Neutrophil (primary cell): ENCODE measurements around the gene STAB2.

ENCODE experiments used
- H3K27ac ChIP-seq: fragments of 200-600 bp; sonication (generic); 2 replicates; pipeline ENCODE4 v1.5.1; 2016; ENCODE audit warnings: mild to moderate bottlenecking, moderate library complexity
- H3K27me3 ChIP-seq: fragments of 200-600 bp; sonication (generic); 2 replicates; pipeline ENCODE4 v1.6.0; 2016; ENCODE audit warnings: mild to moderate bottlenecking
- H3K36me3 ChIP-seq: fragments of 200-600 bp; sonication (generic); 2 replicates; pipeline ENCODE4 v1.5.1; 2017
- H3K4me1 ChIP-seq, 2 experiments: fragments of 200-600 bp in 1 of 2; sonication (generic) in 1 of 2; 1 replicate in 1 of 2; 2 replicates in 1 of 2; pipeline versions ENCODE4 v1.5.1 to v1.6.1; 2013 to 2016; ENCODE audit warnings: low read depth in 1 of 2, low read length in 1 of 2, mild to moderate bottlenecking in 1 of 2, moderate library complexity in 1 of 2; ENCODE audit not compliant: control insufficient read depth in 1 of 2, insufficient read depth in 1 of 2
- H3K4me3 ChIP-seq, 2 experiments: fragments of 200-600 bp in 1 of 2; sonication (generic) in 1 of 2; 1 replicate in 1 of 2; 2 replicates in 1 of 2; pipeline ENCODE4 v1.5.1; 2013 to 2016; ENCODE audit warnings: low read depth in 1 of 2, low read length in 1 of 2, mild to moderate bottlenecking in 1 of 2, moderate library complexity in 1 of 2
- H3K9me3 ChIP-seq: fragments of 200-600 bp; sonication (generic); 2 replicates; pipeline ENCODE4 v1.5.1; 2016
- TF ChIP-seq, protein P1 (sequence below): fragments of 200-600 bp; sonication (generic); IDR thresholded peaks from 2 replicates; pipeline ENCODE4 v1.5.1; 2016; ENCODE audit warnings: antibody characterized with exemption

Gene STAB2

DNA sequence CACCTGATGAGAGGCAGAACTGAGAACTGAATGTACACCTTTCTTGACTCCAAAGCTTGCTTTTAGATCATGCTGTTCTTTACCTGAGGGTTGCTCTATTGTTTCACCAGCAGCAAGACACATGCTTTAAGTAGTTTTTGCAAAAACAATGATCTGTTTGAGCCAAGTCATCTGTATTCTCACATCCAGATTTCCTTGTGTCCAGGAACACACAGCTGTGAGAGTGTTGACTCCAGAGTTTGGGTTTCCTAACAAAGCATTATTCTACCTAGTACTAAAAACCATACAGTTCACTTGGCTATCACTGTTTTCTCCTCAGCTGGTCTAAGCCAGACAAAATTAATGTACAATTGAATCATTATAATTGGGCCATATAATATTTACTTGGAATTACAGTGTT lies 120.4 kb downstream of the STAB2 start:
- Histone ChIP-seq H3K4me3 (no peak overlapping the region), H3K27ac (no peak overlapping the region), H3K27me3 (peaks cover 4% of the 10 kb centered on the region), H3K4me1 (no peaks in the 10 kb centered on the region), H3K9me3 (no peaks in the 10 kb centered on the region), H3K36me3 (no peaks in the 10 kb centered on the region)
- TF ChIP-seq, protein P1, sequence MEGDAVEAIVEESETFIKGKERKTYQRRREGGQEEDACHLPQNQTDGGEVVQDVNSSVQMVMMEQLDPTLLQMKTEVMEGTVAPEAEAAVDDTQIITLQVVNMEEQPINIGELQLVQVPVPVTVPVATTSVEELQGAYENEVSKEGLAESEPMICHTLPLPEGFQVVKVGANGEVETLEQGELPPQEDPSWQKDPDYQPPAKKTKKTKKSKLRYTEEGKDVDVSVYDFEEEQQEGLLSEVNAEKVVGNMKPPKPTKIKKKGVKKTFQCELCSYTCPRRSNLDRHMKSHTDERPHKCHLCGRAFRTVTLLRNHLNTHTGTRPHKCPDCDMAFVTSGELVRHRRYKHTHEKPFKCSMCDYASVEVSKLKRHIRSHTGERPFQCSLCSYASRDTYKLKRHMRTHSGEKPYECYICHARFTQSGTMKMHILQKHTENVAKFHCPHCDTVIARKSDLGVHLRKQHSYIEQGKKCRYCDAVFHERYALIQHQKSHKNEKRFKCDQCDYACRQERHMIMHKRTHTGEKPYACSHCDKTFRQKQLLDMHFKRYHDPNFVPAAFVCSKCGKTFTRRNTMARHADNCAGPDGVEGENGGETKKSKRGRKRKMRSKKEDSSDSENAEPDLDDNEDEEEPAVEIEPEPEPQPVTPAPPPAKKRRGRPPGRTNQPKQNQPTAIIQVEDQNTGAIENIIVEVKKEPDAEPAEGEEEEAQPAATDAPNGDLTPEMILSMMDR: no peak

DNA sequence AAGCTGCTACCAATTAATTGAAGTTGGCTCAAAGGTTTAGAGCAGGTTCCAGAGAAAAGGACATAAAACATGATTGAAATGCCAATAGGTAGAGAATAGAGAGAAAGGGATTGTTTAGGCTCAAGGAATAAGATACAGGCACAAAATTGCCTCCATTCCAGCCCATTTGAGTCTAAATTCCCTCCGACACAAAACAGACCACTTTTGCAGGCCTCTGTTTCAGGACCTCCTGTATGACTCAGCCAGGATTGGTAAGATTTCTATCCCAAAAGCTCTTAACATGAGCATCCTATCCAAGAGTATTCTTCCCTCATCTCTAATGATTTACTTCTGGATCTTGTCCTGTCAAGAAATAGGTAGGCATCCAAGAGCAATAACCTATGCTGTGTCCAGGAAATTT lies 123.5 kb downstream of the STAB2 start:
- H3K4me3 ChIP-seq: no peak overlapping the region
- H3K27ac ChIP-seq: no peak overlapping the region
- H3K27me3 ChIP-seq: peaks cover 7% of the 10 kb centered on the region
- no peaks in the 10 kb centered on the region for H3K9me3 ChIP-seq
- no peaks in the 10 kb centered on the region for H3K4me1 ChIP-seq
- TF ChIP-seq, protein P1: no peak
- H3K36me3 ChIP-seq: no peaks in the 10 kb centered on the region

DNA sequence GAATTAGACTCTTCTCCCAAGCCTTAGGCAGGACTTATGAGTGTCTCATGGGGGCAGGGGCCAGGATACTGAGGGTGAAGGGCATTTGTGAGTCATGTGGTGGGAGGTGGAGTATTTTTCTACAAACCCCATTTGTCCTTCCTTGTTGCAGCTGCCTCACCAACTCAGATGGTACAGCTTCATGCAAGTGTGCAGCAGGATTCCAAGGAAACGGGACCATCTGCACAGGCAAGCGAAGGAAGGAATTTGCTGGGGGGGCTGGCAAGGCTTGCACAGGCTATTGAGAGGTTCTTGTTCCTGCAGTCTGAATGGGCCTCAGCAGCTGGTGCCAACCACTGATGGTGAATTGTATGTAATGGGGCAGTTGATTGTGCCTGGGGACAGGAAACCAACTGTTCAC lies 125.1 kb downstream of the STAB2 start:
- Histone ChIP-seq H3K9me3 (no peaks in the 10 kb centered on the region), H3K4me1 (no peaks in the 10 kb centered on the region), H3K27ac (no peak overlapping the region), H3K4me3 (no peak overlapping the region), H3K27me3 (peaks cover 7% of the 10 kb centered on the region), H3K36me3 (no peaks in the 10 kb centered on the region)
- TF ChIP-seq, protein P1: no peak

DNA sequence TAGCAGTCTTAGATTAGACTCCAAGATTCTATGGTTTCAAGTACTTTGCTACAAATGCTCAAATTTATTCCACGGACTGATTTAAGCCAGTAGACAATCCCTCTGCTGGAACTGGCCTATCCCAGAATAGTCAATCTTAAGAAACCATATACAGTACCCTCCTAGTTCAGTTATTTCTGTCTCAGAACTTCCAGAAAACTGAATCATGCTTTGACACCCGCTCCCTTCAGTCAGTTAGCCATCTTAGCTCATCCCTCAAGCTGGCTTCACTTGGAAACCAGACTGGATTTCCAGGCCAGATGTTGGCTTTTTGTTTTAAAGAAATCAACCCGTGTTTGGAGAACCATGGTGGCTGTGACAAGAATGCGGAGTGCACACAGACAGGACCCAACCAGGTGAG lies 128.4 kb downstream of the STAB2 start:
- Histone ChIP-seq H3K27ac (no peak overlapping the region), H3K36me3 (no peaks in the 10 kb centered on the region), H3K4me1 (no peaks in the 10 kb centered on the region), H3K4me3 (no peak overlapping the region), H3K9me3 (no peaks in the 10 kb centered on the region), H3K27me3 (peaks cover 7% of the 10 kb centered on the region)
- TF ChIP-seq, protein P1: no peak

DNA sequence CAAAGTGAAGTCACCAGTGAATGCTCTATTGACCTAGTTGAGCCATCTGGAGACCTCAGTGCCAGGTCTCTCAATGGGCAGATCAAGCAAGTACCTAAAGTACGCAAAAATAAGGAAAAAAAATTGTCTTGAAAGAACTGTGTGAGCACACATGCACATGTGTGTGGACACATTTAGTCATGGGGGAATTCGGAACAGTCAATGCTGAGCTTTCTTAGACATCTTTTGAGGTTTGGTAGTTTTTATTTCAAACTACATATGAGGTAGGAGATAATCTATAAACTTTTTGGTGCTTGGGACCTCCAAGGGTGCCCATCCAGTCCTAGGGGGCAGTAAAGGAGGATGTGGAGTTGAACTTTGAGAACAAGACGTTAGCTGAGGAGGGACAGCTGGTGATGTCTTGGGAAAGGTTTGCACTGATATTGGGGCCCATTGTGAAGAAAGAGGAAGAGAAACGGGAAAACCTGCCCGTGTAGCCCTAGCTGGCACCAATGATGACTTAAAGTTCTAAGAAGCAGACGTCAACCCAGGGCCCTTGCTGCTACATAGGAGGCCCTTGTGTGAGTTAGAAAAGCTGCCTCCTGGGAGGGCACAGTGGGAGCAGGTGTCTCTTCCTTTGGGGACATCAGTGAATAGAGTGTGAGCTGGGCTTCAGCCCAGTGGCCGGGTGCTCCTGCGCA lies 129.6 kb downstream of the STAB2 start:
- Histone ChIP-seq H3K4me3 (no peak overlapping the region), H3K4me1 (no peaks in the 10 kb centered on the region), H3K27me3 (peaks cover 7% of the 10 kb centered on the region), H3K27ac (no peak overlapping the region), H3K9me3 (no peaks in the 10 kb centered on the region), H3K36me3 (no peaks in the 10 kb centered on the region)
- TF ChIP-seq, protein P1: no peak
